Activated CD8-positive, alpha-beta T cell treated with anti-CD3 and anti-CD28 coated beads for 36 hours (primary cell): ENCODE measurements around the gene THUMPD2. TPM values are rescaled to one million over a fixed set of nuclear protein-coding genes. Genes with fewer than 3 reads are reported as not detected.

ENCODE experiments used
- ATAC-seq: fragments of 200-7000 bp; cut with Tn5 transposase; one replicate; pipeline ENCODE4 v1.10.0; 2021; ENCODE audit warnings: mild to moderate bottlenecking, moderate library complexity
- CTCF ChIA-PET: fragments of 350-600 bp; sonication (Branson Sonifier 250); formaldehyde crosslinking; loops from one replicate; lab custom pipeline; 2021; ENCODE audit warnings: antibody characterized with exemption; lab: Charles Lee
- POLR2A ChIA-PET: fragments of 350-600 bp; sonication (Branson Sonifier 250); formaldehyde crosslinking; loops from one replicate; lab custom pipeline; 2021; ENCODE audit warnings: antibody characterized with exemption; lab: Charles Lee
- DNase-seq: peaks from one replicate; pipeline ENCODE4 v3.0.0-alpha.2; 2020
- H3K27ac Mint-ChIP-seq: one replicate; pipeline ENCODE4 v1.8.0; 2021; ENCODE audit warnings: mild to moderate bottlenecking, mixed read lengths
- H3K27me3 Mint-ChIP-seq: one replicate; pipeline ENCODE4 v1.8.0; 2021; ENCODE audit warnings: mixed read lengths
- H3K36me3 Mint-ChIP-seq: one replicate; pipeline ENCODE4 v1.8.0; 2021; ENCODE audit warnings: low read depth, mixed read lengths
- H3K4me1 Mint-ChIP-seq: one replicate; pipeline ENCODE4 v1.8.0; 2021; ENCODE audit warnings: low read depth, mixed read lengths
- H3K4me3 Mint-ChIP-seq: one replicate; pipeline ENCODE4 v1.8.0; 2021; ENCODE audit warnings: mild to moderate bottlenecking, moderate library complexity, mixed read lengths
- H3K9me3 Mint-ChIP-seq: one replicate; pipeline ENCODE4 v1.8.0; 2021; ENCODE audit warnings: mixed read lengths
- CTCF ChIP-seq: fragments of 200-600 bp; IDR thresholded peaks from one replicate; pipeline ENCODE4 v1.8.0; 2022; ENCODE audit warnings: antibody characterized with exemption, mild to moderate bottlenecking
- intact Hi-C: fragments of 100-400 bp; cut with micrococcal nuclease; formaldehyde crosslinking; loops from one replicate; pipeline ENCODE4 v1.10.0; 2022
- total RNA-seq, 2 experiments: library from RNA; stranded (reverse); gene quantifications; one replicate each; pipeline ENCODE4 v1.2.3, GENCODE V29; 2021

The THUMPD2 gene
- total RNA-seq, 2 experiments from 2014 or later, result 16.9 to 18.1 TPM

DNA sequence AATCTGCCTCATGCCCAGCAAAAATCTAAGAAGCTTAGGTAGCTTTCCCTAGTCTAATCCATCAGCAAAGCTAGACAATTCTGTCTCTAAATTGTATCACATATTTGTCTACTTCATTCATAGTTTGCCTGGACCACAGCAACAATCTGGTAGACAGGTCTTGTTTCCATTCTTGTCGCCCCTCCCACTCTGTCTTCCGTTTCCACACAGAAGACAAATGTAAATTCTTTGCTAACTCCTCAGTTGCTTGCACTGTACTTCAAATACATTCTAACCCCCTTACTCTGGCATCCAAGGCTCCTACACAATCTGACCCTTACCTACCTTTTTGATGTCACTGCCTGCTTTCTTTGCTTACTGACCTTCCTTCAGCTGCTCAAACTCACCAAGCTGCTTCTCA lies 40.1 kb downstream of the THUMPD2 start:
- DNase-seq (no peak), ATAC-seq (no peak)
- H3K9me3 Mint-ChIP-seq, result no peaks in the 10 kb centered on the region
- TF ChIP-seq CTCF, result no peak
- H3K27ac Mint-ChIP-seq, result no peak overlapping the region
- POLR2A ChIA-PET, result no interaction called here
- peaks cover 67% of the 10 kb centered on the region for H3K36me3 Mint-ChIP-seq
- no peak overlapping the region for H3K4me3 Mint-ChIP-seq
- no peaks in the 10 kb centered on the region for H3K27me3 Mint-ChIP-seq
- CTCF ChIA-PET, result interaction anchor here (6.4 kb wide), 1 partner anchor 9 kb away, joined by 26 read pairs; no protein-coding TSS in a partner anchor
- H3K4me1 Mint-ChIP-seq, result peaks cover 10% of the 10 kb centered on the region
- intact Hi-C loops, result no loop called here

DNA sequence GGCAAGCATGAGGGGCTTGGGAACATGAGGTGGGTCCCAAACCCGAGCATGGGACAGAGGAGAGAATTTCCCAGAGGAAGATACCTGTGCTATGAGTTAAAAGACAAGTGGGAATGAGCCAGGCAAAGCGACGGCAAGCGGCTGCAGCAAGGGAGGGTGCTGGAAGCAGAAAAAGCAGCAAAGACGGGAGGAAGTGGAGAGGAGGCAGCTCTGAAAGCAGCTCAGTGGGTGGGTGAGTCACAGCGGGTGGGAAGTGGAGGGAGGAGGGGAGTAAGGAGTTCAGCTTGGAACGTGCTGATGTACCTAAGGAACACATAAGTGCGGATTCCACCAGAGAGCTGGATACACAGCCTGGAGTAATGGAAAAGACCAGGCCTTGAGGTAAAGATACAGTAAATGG lies 41.4 kb downstream of the THUMPD2 start:
- no peak for TF ChIP-seq CTCF
- H3K9me3 Mint-ChIP-seq, result no peaks in the 10 kb centered on the region
- POLR2A ChIA-PET, result no interaction called here
- DNase-seq (no peak), ATAC-seq (no peak)
- no peaks in the 10 kb centered on the region for H3K27me3 Mint-ChIP-seq
- H3K4me1 Mint-ChIP-seq, result peaks cover 10% of the 10 kb centered on the region
- peaks cover 60% of the 10 kb centered on the region for H3K36me3 Mint-ChIP-seq
- CTCF ChIA-PET, result interaction anchor here (6.4 kb wide), 1 partner anchor 8 kb away, joined by 26 read pairs; no protein-coding TSS in a partner anchor
- intact Hi-C loops, result no loop called here
- no peak overlapping the region for H3K27ac Mint-ChIP-seq
- H3K4me3 Mint-ChIP-seq, result no peak overlapping the region

- Mint-ChIP-seq H3K4me3 (no peak overlapping the region), H3K4me1 (peaks cover 10% of the 10 kb centered on the region), H3K36me3 (peaks cover 65% of the 10 kb centered on the region), H3K27ac (no peak overlapping the region), H3K9me3 (no peaks in the 10 kb centered on the region), H3K27me3 (no peaks in the 10 kb centered on the region)
- CTCF ChIA-PET, result no interaction called here
- no peak for ATAC-seq
- intact Hi-C loops, result no loop called here
- no peak for TF ChIP-seq CTCF
- POLR2A ChIA-PET, result no interaction called here
- no peak for DNase-seq
Measured at GRCh38 chr2:39736640-39737039, 42.4 kb downstream of the THUMPD2 start.

GRCh38 chr2:39735648-39736047 lies 43.4 kb downstream of the THUMPD2 start:
- ChIA-PET CTCF (no interaction called here), POLR2A (no interaction called here)
- no peak for ATAC-seq
- peaks cover 63% of the 10 kb centered on the region for H3K36me3 Mint-ChIP-seq
- no peak for TF ChIP-seq CTCF
- no peaks in the 10 kb centered on the region for H3K27me3 Mint-ChIP-seq
- intact Hi-C loops, result no loop called here
- H3K4me3 Mint-ChIP-seq, result no peak overlapping the region
- no peak overlapping the region for H3K27ac Mint-ChIP-seq
- no peak for DNase-seq
- H3K9me3 Mint-ChIP-seq, result no peaks in the 10 kb centered on the region
- H3K4me1 Mint-ChIP-seq, result peaks cover 10% of the 10 kb centered on the region

- ChIA-PET POLR2A (no interaction called here), CTCF (interaction anchor here (2.0 kb wide), 1 partner anchor 355 kb away, joined by 5 read pairs; no protein-coding TSS in a partner anchor)
- intact Hi-C loops, result no loop called here
- no peaks in the 10 kb centered on the region for H3K27me3 Mint-ChIP-seq
- H3K36me3 Mint-ChIP-seq, result peaks cover 59% of the 10 kb centered on the region
- TF ChIP-seq CTCF, result no peak
- no peak overlapping the region for H3K27ac Mint-ChIP-seq
- no peak for DNase-seq
- H3K9me3 Mint-ChIP-seq, result no peaks in the 10 kb centered on the region
- no peak for ATAC-seq
- H3K4me1 Mint-ChIP-seq, result peaks cover 10% of the 10 kb centered on the region
- H3K4me3 Mint-ChIP-seq, result no peak overlapping the region
Measured at GRCh38 chr2:39734445-39734844, 44.6 kb downstream of the THUMPD2 start.
